GM19452 (cell line): ENCODE data around the gene TTI1.

Experiments
- ATAC-seq: cut with Tn5 transposase; IDR thresholded peaks from one replicate; pipeline ENCODE4 v1.9.1; 2021; ENCODE audit not compliant: unreplicated experiment

The TTI1 gene

DNA sequence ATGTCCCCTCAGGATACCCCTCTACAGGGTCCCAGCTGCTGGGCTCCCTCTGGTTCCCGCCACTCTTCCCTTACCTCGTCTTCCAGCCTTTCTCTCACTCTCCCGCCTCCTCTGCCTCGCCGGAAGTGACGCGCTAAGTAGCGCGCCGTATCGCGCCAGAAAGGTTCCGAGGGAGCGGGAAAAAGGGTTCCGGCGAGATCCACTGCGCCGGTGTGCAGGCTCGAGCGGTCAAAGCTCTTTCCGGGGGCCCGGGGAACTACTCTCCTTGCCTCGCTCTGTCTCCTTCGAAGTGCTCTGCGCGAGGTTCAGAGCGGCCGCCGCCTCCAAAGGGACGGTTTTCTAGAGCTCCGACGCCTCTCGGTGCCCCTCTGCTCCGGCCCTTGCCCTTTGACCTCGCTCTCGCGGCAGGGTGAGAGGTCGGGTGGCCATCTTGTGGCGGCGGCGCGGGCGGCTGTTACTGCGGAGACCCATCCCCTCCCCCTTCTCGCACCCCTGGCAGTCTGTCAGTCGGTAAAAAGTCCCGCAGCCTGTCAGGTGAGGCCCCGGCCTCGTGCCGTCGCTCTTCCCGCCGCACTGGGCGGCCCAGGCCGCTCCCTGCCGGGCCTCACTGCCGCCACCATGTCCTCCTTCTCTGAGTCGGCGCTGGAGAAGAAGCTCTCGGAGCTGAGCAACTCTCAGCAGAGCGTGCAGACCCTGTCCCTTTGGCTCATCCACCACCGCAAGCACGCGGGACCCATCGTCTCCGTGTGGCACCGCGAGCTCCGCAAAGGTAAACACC lies at the start of gene TTI1, which contains the start of gene RPRD1B:
TTI1 (minus strand) TSS at position 127 of the 778 bp plus-strand sequence. CDS start 19,640 bp downstream, outside the sequence.
RPRD1B (plus strand) TSS at position 417 of the 778 bp plus-strand sequence; CDS start at position 619, 202 bp downstream.
- ATAC-seq, result peak; percentile 77

DNA sequence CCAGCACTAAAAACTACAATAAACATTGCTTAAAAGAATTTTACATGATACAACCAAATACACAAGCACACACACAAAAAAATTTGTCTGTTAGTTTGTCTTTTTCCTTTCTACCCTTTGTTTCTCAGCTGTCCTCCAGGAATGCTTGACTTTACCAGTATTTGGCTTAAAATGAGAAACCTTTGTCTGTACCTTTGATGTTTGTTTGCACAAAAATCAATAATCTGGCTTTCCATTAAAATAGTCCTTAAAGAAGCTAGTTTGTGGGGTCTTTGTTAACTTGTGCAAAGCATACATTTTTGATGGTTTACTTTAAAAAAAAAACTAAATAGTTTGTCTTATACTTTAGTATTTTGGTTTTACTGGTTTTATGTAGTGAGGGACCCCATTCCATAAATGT lies 49.6 kb upstream of the TTI1 start:
- ATAC-seq, result no peak

DNA sequence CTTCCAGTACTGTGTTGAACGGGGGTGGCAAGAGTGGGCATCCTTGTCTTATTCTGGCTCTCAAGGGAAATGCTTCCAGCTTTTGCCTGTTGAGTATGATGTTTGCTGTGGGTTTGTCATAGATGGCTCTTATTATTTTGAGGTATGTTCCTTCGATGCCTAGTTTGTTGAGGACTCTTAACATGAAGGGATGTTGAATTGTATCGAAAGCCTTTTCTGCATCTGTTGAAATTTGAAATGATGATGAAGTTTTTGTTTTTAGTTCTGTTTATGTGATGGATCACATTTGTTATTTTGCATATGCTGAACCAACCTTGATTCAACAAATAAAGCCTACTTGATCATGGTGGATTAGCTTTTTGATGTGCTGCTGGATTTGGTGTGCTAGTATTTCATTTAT lies 48.3 kb upstream of the TTI1 start:
- no peak for ATAC-seq

DNA sequence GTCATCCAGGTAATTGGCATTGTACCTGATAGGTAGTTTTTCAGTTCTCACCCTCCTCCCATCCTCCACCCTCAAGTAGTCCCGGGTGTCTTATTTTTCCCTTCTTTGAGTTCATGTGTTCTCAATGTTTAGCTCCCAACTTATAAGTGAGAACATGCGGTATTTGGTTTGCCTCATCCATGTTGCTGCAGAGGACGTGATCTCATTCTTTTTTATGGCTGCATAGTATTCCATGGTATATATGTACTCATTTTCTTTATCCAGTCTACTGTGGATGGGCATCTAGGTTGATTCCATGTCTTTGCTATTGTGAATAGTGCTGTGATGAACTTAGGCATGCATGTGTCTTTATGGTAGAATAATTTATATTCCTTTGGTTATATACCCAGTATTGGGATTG lies 46.1 kb upstream of the TTI1 start:
- no peak for ATAC-seq

DNA sequence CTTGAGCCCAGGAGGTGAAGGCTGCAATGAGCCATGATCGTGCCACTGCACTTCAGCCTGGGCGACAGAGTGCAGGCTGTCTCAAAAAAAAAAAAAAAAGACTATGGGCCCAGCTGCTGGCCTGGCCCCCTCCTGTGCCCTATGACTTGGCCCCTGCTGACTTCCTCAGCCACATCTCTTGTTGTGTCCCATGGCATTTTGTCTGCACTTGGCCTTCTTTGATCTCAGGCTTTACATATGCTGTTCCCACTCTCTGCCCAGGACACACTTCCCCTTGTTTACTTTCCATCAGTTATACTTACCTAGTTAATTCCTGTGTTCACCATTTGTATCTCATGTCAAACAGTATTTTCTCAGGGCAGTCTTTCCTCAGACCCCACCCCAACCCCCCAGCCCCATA lies 44.8 kb upstream of the TTI1 start:
- no peak for ATAC-seq

DNA sequence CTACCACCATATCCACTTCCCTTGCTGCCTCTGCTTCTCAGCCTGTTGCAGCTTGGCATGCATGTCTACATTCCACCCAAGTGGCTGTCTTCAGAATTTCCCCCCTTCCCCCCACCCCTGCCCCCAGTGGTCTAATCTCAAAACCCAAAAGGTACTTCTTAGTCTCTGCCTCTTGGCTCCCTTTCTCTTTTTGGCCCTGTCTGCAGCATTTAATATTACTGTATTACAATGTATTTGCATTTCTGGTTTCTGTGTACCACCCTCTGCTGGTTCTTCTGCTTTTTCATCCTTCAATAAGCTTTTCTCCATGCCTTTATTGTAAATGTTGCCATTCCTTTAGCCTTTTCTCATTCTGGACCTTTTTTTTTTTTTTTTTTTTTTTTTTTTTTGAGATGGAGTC lies 43.3 kb upstream of the TTI1 start:
- ATAC-seq, result no peak

DNA sequence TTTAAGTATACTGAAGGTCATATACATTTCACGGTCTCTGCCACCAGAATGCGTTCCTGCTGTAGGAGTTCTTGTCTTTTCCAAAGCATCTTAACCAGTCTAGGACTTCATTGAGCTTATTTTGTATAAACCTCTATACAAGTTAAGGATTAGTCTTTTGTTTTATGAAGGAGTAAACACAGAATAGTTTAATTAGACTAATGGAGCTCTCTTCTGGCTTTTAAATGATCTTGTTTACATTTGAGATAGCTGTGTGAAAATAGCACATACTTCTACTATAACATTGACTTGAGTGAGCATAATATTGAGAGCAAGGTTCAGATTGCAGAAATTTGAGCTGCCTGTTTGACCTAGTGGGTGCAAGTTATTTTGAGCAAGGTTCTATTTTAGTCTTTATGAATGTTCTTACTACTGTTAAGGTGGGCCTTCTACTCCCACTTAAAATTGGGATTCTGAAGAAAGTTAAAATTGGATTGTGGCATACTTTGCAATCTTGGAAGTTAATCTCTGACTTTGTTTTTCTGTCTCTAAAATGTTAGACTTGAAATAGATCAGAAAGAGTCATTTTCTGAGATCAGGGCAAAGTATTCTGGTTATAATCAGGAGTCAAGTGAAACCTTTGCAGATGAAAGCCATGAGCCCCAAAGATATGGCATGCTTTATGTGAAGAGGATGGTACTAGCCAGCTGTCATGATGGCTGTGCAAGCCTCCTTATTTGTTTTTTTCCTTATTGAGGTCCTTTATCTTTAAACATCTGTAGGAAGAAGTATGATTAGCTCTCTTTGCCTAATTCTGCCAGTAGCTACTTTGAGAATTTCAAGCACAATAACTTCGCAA lies 42.1 kb upstream of the TTI1 start:
- ATAC-seq, result no peak

DNA sequence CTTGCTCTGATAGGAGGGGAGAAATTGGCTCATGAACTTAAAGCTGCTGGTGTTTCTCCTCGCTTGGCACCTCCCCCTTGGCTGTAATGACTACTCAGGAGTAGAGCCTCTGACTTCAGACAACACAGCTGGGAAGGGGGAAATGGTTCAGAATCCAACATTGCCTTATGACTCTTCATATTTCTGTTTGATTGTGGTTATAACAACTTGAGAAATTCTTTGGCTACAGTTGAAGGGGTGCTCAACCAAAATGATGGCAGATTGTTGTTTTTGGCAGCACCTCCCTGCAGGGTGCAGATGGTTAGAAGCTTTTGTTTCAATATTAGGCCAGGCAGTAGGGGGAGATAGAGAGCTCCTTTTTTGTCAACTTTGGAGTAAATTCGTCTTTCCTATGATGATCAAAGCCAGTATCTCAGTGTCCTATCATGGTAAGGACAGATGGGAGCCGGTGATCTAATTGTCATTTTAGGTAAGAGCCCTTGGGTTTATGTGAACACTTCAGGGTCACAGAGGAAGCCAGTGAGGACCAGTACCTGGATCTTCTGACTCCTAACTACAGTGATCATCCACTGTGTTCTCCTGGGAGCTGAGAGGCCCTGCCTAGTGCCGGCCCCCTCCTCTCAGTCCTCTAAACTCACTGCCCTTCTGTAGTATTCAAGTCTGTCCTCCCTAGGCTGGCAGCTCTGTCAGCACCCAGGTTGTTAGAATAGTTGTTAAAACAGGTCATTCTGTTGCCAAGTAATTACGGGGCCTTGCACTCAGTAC lies 40.2 kb upstream of the TTI1 start:
- no peak for ATAC-seq

DNA sequence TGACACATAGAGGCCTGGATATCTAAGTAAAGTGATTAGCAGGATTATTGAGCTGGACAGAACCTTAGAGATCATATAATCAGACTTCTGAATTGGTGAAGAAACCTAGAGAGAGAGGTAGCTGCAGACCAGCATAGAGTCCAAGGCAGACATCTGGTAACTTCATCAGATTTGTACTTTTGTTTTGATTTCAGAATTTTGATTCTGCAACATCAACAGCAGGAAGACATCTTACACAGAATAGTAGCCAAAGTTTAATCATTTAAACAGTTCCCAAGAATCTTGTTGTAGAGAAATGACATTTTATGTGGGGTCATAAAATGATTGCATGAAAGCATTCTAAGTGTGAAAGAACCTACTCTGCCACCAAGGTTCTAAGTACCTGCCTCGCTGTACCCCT lies 39.6 kb upstream of the TTI1 start:
- ATAC-seq, result no peak

DNA sequence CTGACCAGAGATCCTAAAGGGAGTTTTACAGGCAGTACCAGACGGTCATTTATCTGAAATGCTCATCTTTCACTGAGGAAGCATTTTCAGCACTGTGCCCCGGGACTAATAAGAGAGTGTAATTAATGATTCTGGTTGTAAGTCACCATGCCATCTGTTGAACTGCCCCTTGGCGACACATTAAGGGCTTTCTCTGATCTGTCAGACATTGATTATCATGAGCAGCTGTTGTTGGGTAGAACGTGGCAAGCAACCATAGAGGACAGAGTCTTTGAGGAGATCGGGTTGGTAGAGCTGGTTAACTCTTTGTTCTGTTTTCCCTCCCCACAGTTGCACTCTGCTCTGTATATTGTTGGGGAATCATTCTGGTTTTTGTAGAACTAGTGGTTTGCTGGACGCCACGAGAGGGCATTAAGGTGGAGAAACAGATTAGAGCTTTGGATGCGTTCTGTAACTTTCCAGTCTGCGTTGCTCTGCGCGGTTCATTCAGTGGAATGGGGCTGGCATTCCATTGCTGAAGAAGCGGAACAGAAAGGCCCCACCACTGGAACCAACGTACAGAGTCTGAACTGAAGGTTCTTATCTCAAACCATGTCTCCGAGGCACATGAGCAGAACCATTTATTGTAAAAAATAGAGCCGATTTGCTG lies 34.6 kb upstream of the TTI1 start:
- ATAC-seq, result no peak

DNA sequence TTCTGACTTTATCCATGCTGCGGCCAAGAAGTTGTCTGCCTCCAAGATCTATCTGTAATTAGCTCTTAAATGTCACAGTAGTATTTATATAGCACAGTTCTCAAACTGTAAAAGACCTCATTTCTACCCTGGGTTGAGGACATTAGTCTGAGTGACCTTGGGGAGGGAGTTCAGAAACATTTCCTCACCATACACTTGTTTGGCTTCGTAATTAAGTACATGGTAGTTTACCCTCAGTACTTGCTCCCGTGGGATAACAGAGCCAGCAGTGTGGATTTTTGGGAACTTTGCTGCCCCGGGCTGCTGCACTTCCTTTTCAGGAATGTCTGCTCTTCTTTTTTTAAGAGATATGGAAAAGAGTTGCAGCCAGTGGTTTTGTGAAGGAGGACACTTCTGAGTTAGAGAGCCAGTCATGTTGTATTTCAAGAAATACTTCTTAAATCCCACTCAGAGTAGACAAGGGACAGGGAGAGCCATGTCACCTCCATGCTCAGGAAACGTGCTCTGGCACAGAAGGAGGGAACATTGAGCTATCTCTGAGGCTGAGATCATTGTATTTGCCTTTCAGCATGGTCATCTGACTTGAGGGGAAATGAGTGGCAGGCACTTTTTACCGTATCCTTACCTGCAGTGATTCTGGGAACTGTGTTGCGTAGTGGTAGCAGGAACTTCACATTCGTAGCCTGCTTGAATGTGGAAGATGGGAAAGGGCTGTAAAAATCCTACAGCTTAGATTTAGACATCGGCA lies 33.9 kb upstream of the TTI1 start:
- ATAC-seq, result no peak

DNA sequence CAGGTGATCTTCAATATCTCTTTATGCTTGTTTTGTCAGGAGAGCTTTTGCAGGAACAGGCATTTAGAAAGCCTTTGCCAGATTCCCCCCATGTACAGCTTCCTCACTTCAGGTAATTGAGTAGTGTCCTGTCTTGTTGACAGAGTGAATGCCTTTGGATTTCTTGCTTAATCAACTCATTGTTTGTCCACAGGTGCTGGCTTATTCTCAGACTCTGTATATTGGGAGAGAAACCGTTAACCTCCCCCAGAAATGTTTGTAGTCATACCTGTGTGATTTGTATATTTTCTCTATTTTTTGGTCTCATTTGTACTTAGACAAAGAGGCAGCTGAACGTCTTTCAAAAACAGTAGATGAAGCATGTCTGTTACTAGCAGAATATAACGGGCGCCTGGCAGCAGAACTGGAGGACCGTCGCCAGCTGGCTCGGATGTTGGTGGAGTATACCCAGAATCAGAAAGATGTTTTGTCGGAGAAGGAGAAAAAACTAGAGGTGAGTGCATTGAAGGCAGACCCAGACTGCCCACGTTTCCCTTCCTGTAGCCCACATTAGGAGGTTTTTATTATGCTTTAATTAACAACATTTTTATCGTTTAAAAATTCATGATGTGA lies 32.6 kb upstream of the TTI1 start:
- no peak for ATAC-seq

DNA sequence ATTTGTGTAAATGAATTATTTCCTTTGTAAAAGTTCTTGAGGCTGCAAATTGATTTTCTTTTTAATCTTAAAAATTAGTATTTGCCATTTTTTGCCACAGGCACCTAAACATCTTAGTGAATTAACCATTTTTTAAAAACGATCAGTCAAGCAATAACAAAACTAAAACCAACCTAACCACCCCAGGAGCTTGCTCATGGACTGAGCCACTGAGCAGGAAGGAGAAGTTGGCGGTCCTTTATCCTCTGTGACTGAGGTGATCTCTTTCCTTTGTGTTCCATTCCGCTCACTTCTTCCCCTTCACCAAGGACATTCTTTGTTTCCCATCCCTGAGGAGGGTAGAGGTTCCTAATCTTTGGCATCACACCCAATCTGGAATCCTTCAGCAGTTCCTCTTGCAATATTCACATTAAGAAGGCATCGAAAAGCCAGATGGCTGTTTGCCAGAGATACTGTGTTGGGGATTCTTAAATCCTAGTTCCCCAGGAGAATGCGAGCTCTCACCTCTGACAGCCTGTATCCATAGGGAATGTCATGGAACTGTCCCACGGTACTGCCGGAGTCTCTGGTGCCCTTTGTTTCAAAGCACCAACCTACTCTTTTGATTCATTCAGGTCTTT lies 30.8 kb upstream of the TTI1 start:
- peak; percentile 57 for ATAC-seq

DNA sequence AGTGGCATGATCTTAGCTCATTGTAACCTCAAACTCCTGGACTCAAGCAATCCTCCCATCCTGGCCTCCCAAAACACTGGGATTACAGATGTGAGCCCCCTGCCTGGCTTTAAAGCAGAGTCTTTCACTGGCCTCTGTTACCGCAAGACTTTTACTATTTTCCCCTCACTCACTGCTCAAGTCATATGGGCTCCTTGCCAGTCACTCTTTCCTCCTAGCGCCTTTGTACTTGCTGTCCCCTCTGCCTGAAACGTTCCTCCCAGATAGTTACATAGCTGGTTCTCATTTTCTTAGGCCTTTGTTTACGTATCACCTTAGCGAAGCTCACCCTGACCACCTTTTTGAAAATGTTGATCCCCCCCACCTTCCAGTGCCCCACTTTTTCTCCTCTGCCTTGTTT lies 29.6 kb upstream of the TTI1 start:
- ATAC-seq, result no peak

DNA sequence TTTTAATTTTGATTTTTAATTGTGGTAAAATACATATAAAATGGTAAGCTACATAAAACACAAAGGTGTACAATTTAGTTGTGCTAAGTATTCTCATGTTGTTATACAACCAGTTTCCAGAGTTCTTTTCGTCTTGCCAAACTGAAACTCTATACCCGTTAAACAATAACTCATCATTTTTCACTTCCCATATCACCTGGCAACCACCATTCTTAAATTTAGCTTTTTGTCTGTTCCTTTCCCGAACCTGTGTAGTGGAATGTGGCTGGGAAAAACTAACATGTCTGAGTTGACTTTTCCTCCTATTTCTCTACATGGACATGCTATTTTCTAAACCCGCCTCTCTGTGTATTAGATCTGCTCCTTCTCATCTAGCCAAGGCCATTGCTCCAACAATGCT lies 27.9 kb upstream of the TTI1 start:
- ATAC-seq, result no peak

DNA sequence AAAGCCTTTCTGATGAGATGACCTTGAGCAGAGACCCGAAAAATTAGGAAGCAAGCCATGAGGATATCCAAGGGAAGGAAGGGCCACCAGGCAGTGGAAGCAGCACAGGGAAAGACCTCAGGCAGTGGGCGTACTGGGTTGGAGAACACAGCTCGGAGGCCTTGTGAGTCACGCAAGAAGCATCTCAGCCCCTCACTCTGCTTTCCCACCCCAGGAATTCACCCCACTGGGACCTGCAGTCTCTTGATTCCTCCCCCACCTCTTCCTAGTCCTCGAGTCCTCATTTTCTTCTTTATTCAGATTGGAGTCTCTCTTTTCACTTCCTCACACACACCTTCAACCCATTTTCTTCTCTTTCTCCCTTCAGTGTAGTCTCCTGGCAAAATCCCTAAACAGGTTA lies 27.3 kb upstream of the TTI1 start:
- ATAC-seq, result no peak

DNA sequence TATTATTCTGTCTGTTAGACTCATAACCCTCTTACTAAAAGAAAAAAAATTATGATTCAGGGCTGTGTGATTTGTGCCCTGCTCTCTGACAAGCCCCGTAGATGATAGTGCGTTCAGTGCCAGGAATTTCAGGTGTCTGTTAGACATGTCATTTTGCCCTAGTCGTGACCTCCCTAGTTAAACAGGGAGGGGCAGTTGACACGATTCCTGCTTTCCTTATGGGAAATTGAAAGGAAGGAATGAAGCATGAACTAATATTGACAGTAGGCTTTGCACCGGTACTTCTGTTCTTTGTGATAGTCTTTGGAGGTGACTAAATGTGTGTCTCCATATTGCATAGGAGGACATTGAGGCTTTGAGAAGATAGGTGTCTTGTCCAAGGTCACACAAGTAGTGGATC lies 26.6 kb upstream of the TTI1 start:
- ATAC-seq, result no peak

DNA sequence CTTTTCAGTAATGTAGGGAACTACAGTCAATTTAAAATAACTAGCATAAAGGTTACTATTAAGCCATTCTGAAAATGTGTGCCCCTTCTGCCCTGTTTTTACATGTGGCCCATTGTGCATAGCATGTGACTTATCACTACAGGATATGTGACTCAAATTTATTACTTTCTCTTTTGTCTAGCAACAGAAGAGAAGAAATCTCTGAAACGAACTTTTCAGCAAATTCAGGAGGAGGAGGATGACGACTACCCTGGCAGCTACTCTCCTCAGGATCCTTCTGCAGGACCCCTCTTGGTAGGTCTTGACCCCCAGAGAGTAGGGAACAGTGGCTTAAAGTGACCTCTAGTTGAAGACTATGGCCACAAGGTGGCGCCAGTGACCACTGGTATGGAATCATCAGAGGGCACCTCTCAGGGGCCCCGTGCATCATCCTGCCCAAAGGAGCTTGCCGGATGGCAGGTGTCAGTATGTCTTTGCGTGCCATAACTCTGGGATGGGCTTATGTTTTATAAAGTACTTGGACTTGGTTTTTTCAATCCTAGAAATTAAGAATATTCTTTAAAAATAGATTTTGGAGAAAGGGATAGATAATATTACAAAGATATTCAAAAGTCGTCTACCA lies 24.2 kb upstream of the TTI1 start:
- ATAC-seq, result peak; percentile 59

DNA sequence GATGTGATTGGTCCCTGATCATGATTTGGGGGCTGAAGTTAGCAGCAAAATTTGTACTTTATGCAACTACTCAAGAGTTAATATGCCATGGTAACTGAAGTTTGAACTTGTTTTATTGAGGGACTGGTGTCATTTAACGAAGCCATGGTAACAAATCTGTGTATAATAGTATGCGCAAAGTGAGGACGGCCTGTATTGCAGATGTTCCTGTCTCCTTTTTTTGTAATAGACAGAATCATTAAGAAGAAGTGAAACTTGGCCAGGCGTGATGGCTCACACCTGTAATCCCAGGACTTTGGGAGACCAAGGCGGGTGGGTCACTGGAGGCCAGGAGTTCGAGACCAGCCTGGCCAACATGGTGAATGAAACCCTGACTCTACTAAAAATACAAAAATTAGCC lies 22.6 kb upstream of the TTI1 start:
- no peak for ATAC-seq
